A673 (cell line): Measurements from ENCODE around the gene KCND3. TPM values are rescaled to one million over a fixed set of nuclear protein-coding genes. Genes with fewer than 3 reads are reported as not detected.

Experiments used
- BruUV-seq: library from RNA; stranded (reverse); fragments of 400-500 nt; replicated peaks from 2 replicates; lab custom pipeline; 2021; lab: Mats Ljungman, UMichigan
- CTCF ChIA-PET: fragments of 300-600 bp; sonication (Branson Sonifier 250); formaldehyde crosslinking; loops from one replicate; lab custom pipeline; 2022; ENCODE audit warnings: antibody characterized with exemption; lab: Charles Lee
- POLR2A ChIA-PET: fragments of 300-600 bp; sonication (Branson Sonifier 250); formaldehyde crosslinking; loops from one replicate; lab custom pipeline; 2022; ENCODE audit warnings: antibody characterized with exemption; ENCODE audit not compliant: low non-redundant PET; lab: Charles Lee
- DNase-seq: peaks from one replicate; pipeline ENCODE4 v3.0.0-alpha.2; 2015; ENCODE audit warnings: low spot score
- H3K27ac ChIP-seq: fragments of 200-600 bp; sonication (generic); 2 replicates; pipeline ENCODE4 v1.5.1; 2016; ENCODE audit warnings: mixed run types, low read depth, mild to moderate bottlenecking, mixed read lengths, antibody characterized with exemption, low read length; ENCODE audit not compliant: poor library complexity, severe bottlenecking
- H3K27me3 ChIP-seq: fragments of 200-600 bp; sonication (generic); replicated peaks from 2 replicates; pipeline ENCODE4 v1.6.1; 2017; ENCODE audit warnings: mixed run types, low read depth, mild to moderate bottlenecking, mixed read lengths, antibody characterized with exemption, low read length; ENCODE audit not compliant: insufficient read depth, poor library complexity
- H3K36me3 ChIP-seq: fragments of 200-600 bp; sonication (generic); 2 replicates; pipeline ENCODE4 v1.6.1; 2016; ENCODE audit warnings: mixed run types, mild to moderate bottlenecking, mixed read lengths, antibody characterized with exemption, low read length; ENCODE audit not compliant: insufficient read depth, poor library complexity, severe bottlenecking
- H3K4me1 ChIP-seq: fragments of 200-600 bp; sonication (generic); 2 replicates; pipeline ENCODE4 v1.6.1; 2017; ENCODE audit warnings: mixed run types, mild to moderate bottlenecking, mixed read lengths, antibody characterized with exemption, low read length; ENCODE audit not compliant: insufficient read depth, poor library complexity, severe bottlenecking
- H3K4me3 ChIP-seq: fragments of 200-600 bp; sonication (generic); 2 replicates; pipeline ENCODE4 v1.5.1; 2016; ENCODE audit warnings: low read depth, mixed run types, mild to moderate bottlenecking, mixed read lengths, low read length; ENCODE audit not compliant: poor library complexity, severe bottlenecking
- H3K9me3 ChIP-seq: fragments of 200-600 bp; sonication (generic); 2 replicates; pipeline ENCODE4 v1.6.1; 2016; ENCODE audit warnings: mixed run types, low read depth, mild to moderate bottlenecking, mixed read lengths, antibody characterized with exemption, low read length; ENCODE audit not compliant: poor library complexity, severe bottlenecking
- EZH2 ChIP-seq: fragments of 200-600 bp; sonication (generic); IDR thresholded peaks from 2 replicates; pipeline ENCODE4 v1.6.1; 2017; ENCODE audit warnings: borderline replicate concordance, low read depth, mild to moderate bottlenecking, mixed read lengths, antibody characterized with exemption, low read length; ENCODE audit not compliant: poor library complexity, severe bottlenecking
- intact Hi-C: fragments of 100-400 bp; cut with micrococcal nuclease; formaldehyde crosslinking; loops from one replicate; pipeline ENCODE4 v1.10.0; 2022; ENCODE audit not compliant: unreplicated experiment
- total RNA-seq: library from RNA; stranded (reverse); gene quantifications from 2 replicates; pipeline ENCODE4 v1.2.3, GENCODE V29; 2021
- TF ChIP-seq, protein P1 (sequence below): fragments of 300-800, 200-600 bp; sonication (generic); conservative IDR thresholded peaks from 2 replicates; pipeline ENCODE4 v1.5.1; 2017; ENCODE audit warnings: low read depth, mild to moderate bottlenecking, antibody characterized with exemption, low read length, moderate library complexity, mixed read lengths

Gene KCND3
- total RNA-seq, 1 experiment from 2014 or later: not detected

DNA sequence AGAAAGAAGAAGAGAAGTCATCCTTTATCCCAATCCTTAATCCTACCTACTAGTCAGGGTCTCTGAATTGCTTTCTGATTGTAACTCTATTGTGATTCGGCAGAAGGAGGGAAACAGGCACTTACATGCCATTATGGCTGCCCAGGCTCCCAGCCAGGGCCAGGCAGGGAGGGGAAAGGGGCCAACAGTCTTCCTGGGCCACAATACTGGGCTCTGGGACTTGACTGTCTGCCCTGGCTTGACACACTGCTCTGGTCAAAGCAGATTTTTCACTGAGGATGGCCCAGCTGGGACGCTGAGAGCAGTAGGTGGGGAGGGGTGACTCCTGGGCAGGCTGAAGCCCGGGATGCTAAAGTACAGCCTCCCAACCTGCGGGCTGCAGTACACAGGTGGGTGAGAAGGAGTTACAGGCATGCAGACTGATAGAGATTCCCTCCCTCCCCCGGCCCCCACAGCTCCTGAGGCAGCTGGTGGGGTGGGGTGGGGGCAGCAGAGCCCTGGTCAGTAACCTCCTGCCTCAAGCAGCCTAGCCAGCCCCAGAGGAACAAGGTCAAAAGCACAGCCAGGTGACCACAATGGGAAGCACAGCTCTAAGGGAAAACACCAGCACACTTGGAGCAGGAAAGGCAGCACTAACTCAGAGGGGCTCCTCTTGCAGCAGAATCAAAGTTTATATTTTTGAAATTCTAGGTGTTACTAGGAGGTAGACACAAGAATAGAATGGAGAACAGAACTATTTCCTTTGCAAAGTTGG, 25.3 kb downstream of the KCND3 start:
- POLR2A ChIA-PET: no interaction called here
- Histone ChIP-seq H3K4me1 (no peaks in the 10 kb centered on the region), H3K27ac (no peak overlapping the region), H3K9me3 (no peaks in the 10 kb centered on the region), H3K36me3 (no peaks in the 10 kb centered on the region), H3K27me3 (peaks cover 76% of the 10 kb centered on the region), H3K4me3 (no peak overlapping the region)
- intact Hi-C loops: no loop called here
- BruUV-seq: no TSS peak
- TF ChIP-seq, protein P1, sequence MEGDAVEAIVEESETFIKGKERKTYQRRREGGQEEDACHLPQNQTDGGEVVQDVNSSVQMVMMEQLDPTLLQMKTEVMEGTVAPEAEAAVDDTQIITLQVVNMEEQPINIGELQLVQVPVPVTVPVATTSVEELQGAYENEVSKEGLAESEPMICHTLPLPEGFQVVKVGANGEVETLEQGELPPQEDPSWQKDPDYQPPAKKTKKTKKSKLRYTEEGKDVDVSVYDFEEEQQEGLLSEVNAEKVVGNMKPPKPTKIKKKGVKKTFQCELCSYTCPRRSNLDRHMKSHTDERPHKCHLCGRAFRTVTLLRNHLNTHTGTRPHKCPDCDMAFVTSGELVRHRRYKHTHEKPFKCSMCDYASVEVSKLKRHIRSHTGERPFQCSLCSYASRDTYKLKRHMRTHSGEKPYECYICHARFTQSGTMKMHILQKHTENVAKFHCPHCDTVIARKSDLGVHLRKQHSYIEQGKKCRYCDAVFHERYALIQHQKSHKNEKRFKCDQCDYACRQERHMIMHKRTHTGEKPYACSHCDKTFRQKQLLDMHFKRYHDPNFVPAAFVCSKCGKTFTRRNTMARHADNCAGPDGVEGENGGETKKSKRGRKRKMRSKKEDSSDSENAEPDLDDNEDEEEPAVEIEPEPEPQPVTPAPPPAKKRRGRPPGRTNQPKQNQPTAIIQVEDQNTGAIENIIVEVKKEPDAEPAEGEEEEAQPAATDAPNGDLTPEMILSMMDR: no peak
- TF ChIP-seq EZH2: no peak
- CTCF ChIA-PET: no interaction called here
- DNase-seq: no peak

DNA sequence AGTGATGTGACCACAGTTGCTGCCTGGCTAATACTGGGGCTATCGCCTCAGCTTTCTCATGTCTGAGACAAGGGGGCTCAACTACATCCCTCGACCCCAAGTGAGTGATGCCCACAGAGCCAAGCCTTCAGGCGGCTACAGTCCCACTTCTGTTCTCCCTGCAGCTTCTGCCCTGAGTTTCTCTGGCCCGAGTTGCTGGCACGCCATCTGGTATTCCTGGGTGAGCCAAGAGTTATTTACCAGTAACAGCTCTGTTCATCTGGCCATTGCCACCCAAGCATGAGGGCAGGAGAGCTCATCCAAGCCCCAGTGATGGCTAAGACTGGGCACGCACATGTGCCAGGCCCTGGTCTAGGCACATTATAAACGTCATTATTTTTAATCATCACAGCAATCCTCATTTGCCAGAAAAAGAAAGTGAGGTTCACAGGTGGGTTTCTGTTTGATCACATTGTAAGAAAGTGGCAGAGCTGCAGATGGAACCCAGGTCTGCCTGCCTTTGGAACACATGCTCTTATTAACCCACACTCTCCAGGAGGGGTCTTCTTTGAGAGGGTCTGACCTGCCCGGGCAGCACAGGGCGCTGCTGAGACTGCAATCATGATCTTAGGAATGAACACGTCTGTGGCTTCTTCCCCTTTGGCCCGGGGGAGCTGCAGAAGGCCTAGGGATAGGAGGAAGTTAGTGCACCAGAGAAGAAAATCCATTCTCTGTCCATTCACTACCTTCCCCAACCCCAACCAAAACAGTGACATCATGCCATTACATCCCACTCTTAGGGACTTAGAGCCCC, 27.5 kb downstream of the KCND3 start:
- BruUV-seq: no TSS peak
- POLR2A ChIA-PET: no interaction called here
- intact Hi-C loops: no loop called here
- Histone ChIP-seq H3K4me1 (no peaks in the 10 kb centered on the region), H3K27me3 (peaks cover 56% of the 10 kb centered on the region), H3K9me3 (no peaks in the 10 kb centered on the region), H3K36me3 (no peaks in the 10 kb centered on the region), H3K27ac (no peak overlapping the region), H3K4me3 (no peak overlapping the region)
- CTCF ChIA-PET: no interaction called here
- no peak for DNase-seq
- no peak for TF ChIP-seq EZH2
- TF ChIP-seq, protein P1: no peak

DNA sequence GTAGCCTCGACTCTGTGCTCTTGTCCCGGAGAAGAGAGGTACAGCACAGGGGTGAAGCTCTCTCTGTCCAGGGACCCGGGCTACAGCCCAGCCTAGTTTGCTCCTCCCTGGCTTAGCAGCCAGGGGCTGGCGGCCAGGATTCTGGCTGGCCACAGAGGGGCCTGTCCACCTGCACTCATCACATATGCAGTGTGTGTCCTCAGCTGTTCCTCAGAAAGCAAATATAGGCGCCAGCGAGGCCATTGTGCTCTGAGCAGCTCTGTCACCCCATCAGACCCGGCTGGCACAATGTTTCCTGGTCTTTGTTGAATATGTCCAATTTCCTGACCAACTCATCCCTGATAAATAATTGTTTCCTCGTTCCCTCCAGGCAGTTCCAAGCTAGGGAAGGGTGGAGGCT, 28.5 kb downstream of the KCND3 start:
- Histone ChIP-seq H3K36me3 (no peaks in the 10 kb centered on the region), H3K27me3 (peaks cover 48% of the 10 kb centered on the region), H3K4me1 (no peaks in the 10 kb centered on the region), H3K4me3 (no peak overlapping the region), H3K9me3 (no peaks in the 10 kb centered on the region), H3K27ac (no peak overlapping the region)
- BruUV-seq: no TSS peak
- TF ChIP-seq, protein P1: no peak
- no peak for TF ChIP-seq EZH2
- ChIA-PET CTCF (no interaction called here), POLR2A (no interaction called here)
- DNase-seq: no peak
- intact Hi-C loops: no loop called here
